Activated CD8-positive, alpha-beta T cell treated with anti-CD3 and anti-CD28 coated beads for 36 hours (primary cell): ENCODE data around the gene GPR68. TPM values are rescaled to one million over a fixed set of nuclear protein-coding genes. Genes with fewer than 3 reads are reported as not detected.
A peak's percentile ranks its signal among the peaks of the same experiment; 100 is the strongest.

Experiments used
- ATAC-seq: fragments of 200-7000 bp; cut with Tn5 transposase; one replicate; pipeline ENCODE4 v1.10.0; 2021; ENCODE audit warnings: mild to moderate bottlenecking, moderate library complexity
- CTCF ChIA-PET: fragments of 350-600 bp; sonication (Branson Sonifier 250); formaldehyde crosslinking; loops from one replicate; lab custom pipeline; 2021; ENCODE audit warnings: antibody characterized with exemption; lab: Charles Lee
- POLR2A ChIA-PET: fragments of 350-600 bp; sonication (Branson Sonifier 250); formaldehyde crosslinking; loops from one replicate; lab custom pipeline; 2021; ENCODE audit warnings: antibody characterized with exemption; lab: Charles Lee
- DNase-seq: peaks from one replicate; pipeline ENCODE4 v3.0.0-alpha.2; 2020
- H3K27ac Mint-ChIP-seq: one replicate; pipeline ENCODE4 v1.8.0; 2021; ENCODE audit warnings: mild to moderate bottlenecking, mixed read lengths
- H3K27me3 Mint-ChIP-seq: one replicate; pipeline ENCODE4 v1.8.0; 2021; ENCODE audit warnings: mixed read lengths
- H3K36me3 Mint-ChIP-seq: one replicate; pipeline ENCODE4 v1.8.0; 2021; ENCODE audit warnings: low read depth, mixed read lengths
- H3K4me1 Mint-ChIP-seq: one replicate; pipeline ENCODE4 v1.8.0; 2021; ENCODE audit warnings: low read depth, mixed read lengths
- H3K4me3 Mint-ChIP-seq: one replicate; pipeline ENCODE4 v1.8.0; 2021; ENCODE audit warnings: mild to moderate bottlenecking, moderate library complexity, mixed read lengths
- H3K9me3 Mint-ChIP-seq: one replicate; pipeline ENCODE4 v1.8.0; 2021; ENCODE audit warnings: mixed read lengths
- CTCF ChIP-seq: fragments of 200-600 bp; IDR thresholded peaks from one replicate; pipeline ENCODE4 v1.8.0; 2022; ENCODE audit warnings: antibody characterized with exemption, mild to moderate bottlenecking
- intact Hi-C: fragments of 100-400 bp; cut with micrococcal nuclease; formaldehyde crosslinking; loops from one replicate; pipeline ENCODE4 v1.10.0; 2022
- total RNA-seq, 2 experiments: library from RNA; stranded (reverse); gene quantifications; one replicate each; pipeline ENCODE4 v1.2.3, GENCODE V29; 2021

GPR68 gene
- total RNA-seq, 2 experiments from 2014 or later, result 11.9 to 14.0 TPM

GRCh38 chr14:91255026-91255695, 10.7 kb upstream of the GPR68 start:
- H3K4me1 Mint-ChIP-seq, result peaks cover 62% of the 10 kb centered on the region
- intact Hi-C loops, result no loop called here
- no peak for TF ChIP-seq CTCF
- POLR2A ChIA-PET, result interaction anchor here (1.0 to 10.7 kb wide), 4 partner anchors 9 to 77 kb away, joined by 3 to 103 read pairs (median 8); partner anchors contain the start of gene GPR68
- DNase-seq, result no peak
- H3K9me3 Mint-ChIP-seq, result no peaks in the 10 kb centered on the region
- ATAC-seq, result no peak
- peak overlapping the region; percentile 58 for H3K27ac Mint-ChIP-seq
- H3K4me3 Mint-ChIP-seq, result no peak overlapping the region
- H3K27me3 Mint-ChIP-seq, result peaks cover 1% of the 10 kb centered on the region
- CTCF ChIA-PET, result interaction anchor here (1.2 to 4.1 kb wide), 3 partner anchors 9 to 78 kb away, joined by 3 to 21 read pairs (median 6); no protein-coding TSS in a partner anchor
- peaks cover 9% of the 10 kb centered on the region for H3K36me3 Mint-ChIP-seq

GRCh38 chr14:91254461-91254860, 10.0 kb upstream of the GPR68 start:
- CTCF ChIA-PET, result interaction anchor here (2.3 kb wide), 1 partner anchor 10 kb away, joined by 6 read pairs; no protein-coding TSS in a partner anchor
- Mint-ChIP-seq H3K4me1 (peaks cover 64% of the 10 kb centered on the region), H3K36me3 (peaks cover 15% of the 10 kb centered on the region), H3K27ac (peak overlapping the region; percentile 58), H3K9me3 (no peaks in the 10 kb centered on the region), H3K27me3 (peaks cover 1% of the 10 kb centered on the region), H3K4me3 (peak overlapping the region; percentile 41)
- POLR2A ChIA-PET, result interaction anchor here (1.3 to 10.7 kb wide), 2 partner anchors 10 to 26 kb away, joined by 4 to 103 read pairs; partner anchors contain the start of gene GPR68
- intact Hi-C loops, result no loop called here
- TF ChIP-seq CTCF, result no peak
- ATAC-seq (peak; percentile 31), DNase-seq (peak; percentile 60)

- H3K36me3 Mint-ChIP-seq, result peaks cover 17% of the 10 kb centered on the region
- intact Hi-C loops, result no loop called here
- H3K4me3 Mint-ChIP-seq, result peak overlapping the region; percentile 41
- TF ChIP-seq CTCF, result no peak
- peak overlapping the region; percentile 58 for H3K27ac Mint-ChIP-seq
- H3K27me3 Mint-ChIP-seq, result peaks cover 1% of the 10 kb centered on the region
- ChIA-PET CTCF (no interaction called here), POLR2A (interaction anchor here (1.3 to 10.7 kb wide), 2 partner anchors 9 to 25 kb away, joined by 4 to 103 read pairs; partner anchors contain the start of gene GPR68)
- H3K9me3 Mint-ChIP-seq, result no peaks in the 10 kb centered on the region
- ATAC-seq, result no peak
- peaks cover 67% of the 10 kb centered on the region for H3K4me1 Mint-ChIP-seq
- DNase-seq, result no peak
Measured at GRCh38 chr14:91253795-91254323, 9.4 kb upstream of the GPR68 start.

GRCh38 chr14:91252871-91253794, 8.6 kb upstream of the GPR68 start:
- Mint-ChIP-seq H3K4me3 (peak overlapping the region; percentile 49), H3K9me3 (no peaks in the 10 kb centered on the region), H3K36me3 (peaks cover 21% of the 10 kb centered on the region), H3K27me3 (peaks cover 1% of the 10 kb centered on the region), H3K27ac (peak overlapping the region; percentile 59), H3K4me1 (peaks cover 74% of the 10 kb centered on the region)
- CTCF ChIA-PET, result interaction anchor here (0.6 to 4.9 kb wide), 3 partner anchors 26 to 76 kb away, joined by 3 to 32 read pairs (median 3); no protein-coding TSS in a partner anchor
- no peak for TF ChIP-seq CTCF
- intact Hi-C loops, result no loop called here
- ATAC-seq, result peak; percentile 21
- peak; percentile 48 for DNase-seq
- POLR2A ChIA-PET, result interaction anchor here (0.7 to 10.7 kb wide), 7 partner anchors 8 to 161 kb away, joined by 3 to 103 read pairs (median 6); partner anchors contain the start of gene GPR68
